H1 (cell line): ENCODE results near the gene TMEM164. TPM values are rescaled to one million over a fixed set of nuclear protein-coding genes. Genes with fewer than 3 reads are reported as not detected.

Experiments
- CTCF ChIA-PET: fragments of 300-600 bp; sonication (Branson Sonifier 250); formaldehyde crosslinking; loops from one replicate; lab custom pipeline; 2021; ENCODE audit not compliant: partially characterized antibody; lab: Charles Lee
- POLR2A ChIA-PET: fragments of 300-600 bp; sonication (Branson Sonifier 250); formaldehyde crosslinking; loops from one replicate; lab custom pipeline; 2021; ENCODE audit warnings: inconsistent platforms; ENCODE audit not compliant: partially characterized antibody; lab: Charles Lee
- DNase-seq, 2 experiments: peaks; one replicate each; pipeline versions ENCODE4 v3.0.0 to v3.0.0-alpha.2; 2010 to 2022; ENCODE audit warnings: low spot score in 2 of 2, low read depth in 1 of 2, mixed read lengths in 1 of 2
- FAIRE-seq: peaks from 2 replicates; lab custom pipeline; 2011; peaks lifted over from hg19 to GRCh38; lab: Jason Lieb, UNC
- H2AFZ ChIP-seq: 2 replicates; pipeline ENCODE4 v1.8.1; 2012; ENCODE audit warnings: low read length, inconsistent platforms
- H2AK5ac ChIP-seq: 2 replicates; pipeline ENCODE4 v1.6.1; 2013; ENCODE audit warnings: low read depth, low read length
- H2BK120ac ChIP-seq: replicated peaks from 2 replicates; pipeline ENCODE3; 2013; ENCODE audit warnings: low read depth, low read length, inconsistent platforms
- H2BK12ac ChIP-seq: 2 replicates; pipeline ENCODE4 v1.6.1; 2013; ENCODE audit warnings: low read depth, low read length
- H2BK15ac ChIP-seq: 2 replicates; pipeline ENCODE4 v1.6.1; 2013; ENCODE audit warnings: low read length
- H2BK20ac ChIP-seq: 2 replicates; pipeline ENCODE4 v1.6.1; 2013; ENCODE audit warnings: low read length
- H2BK5ac ChIP-seq: 2 replicates; pipeline ENCODE4 v1.6.1; 2013; ENCODE audit warnings: low read depth, low read length
- H3K14ac ChIP-seq: 2 replicates; pipeline ENCODE4 v1.6.1; 2013; ENCODE audit warnings: inconsistent platforms; ENCODE audit not compliant: insufficient read length
- H3K18ac ChIP-seq: 2 replicates; pipeline ENCODE4 v1.6.1; 2013; ENCODE audit warnings: low read length; ENCODE audit errors: extremely low read depth
- H3K23ac ChIP-seq: 2 replicates; pipeline ENCODE4 v1.6.1; 2013; ENCODE audit warnings: inconsistent platforms; ENCODE audit not compliant: insufficient read length
- H3K23me2 ChIP-seq: 2 replicates; pipeline ENCODE4 v1.6.1; 2013; ENCODE audit warnings: low read depth, low read length
- H3K27ac ChIP-seq: 2 replicates; pipeline ENCODE4 v1.6.1; 2011; ENCODE audit warnings: low read depth, low read length, inconsistent platforms
- H3K27me3 ChIP-seq, 4 experiments: replicated peaks in 1 of 4; 1 replicate in 1 of 4; 2 replicates in 3 of 4; pipeline versions ENCODE4 v1.6.1 to v1.8.1; 2011 to 2013; ENCODE audit warnings: low read length in 3 of 4, mild to moderate bottlenecking in 3 of 4, inconsistent platforms in 2 of 4, mixed read lengths in 2 of 4, moderate library complexity in 1 of 4; ENCODE audit not compliant: control insufficient read depth in 3 of 4, insufficient read depth in 3 of 4; ENCODE audit errors: extremely low read depth in 1 of 4
- H3K36me3 ChIP-seq, 4 experiments: 2 replicates each; pipeline versions ENCODE4 v1.6.1 to v1.8.1; 2011 to 2013; ENCODE audit warnings: mild to moderate bottlenecking in 4 of 4, low read length in 3 of 4, moderate library complexity in 2 of 4, control low read depth in 1 of 4, inconsistent platforms in 1 of 4; ENCODE audit not compliant: insufficient read depth in 4 of 4, control insufficient read depth in 2 of 4
- H3K4ac ChIP-seq: replicated peaks from 2 replicates; pipeline ENCODE3; 2013; ENCODE audit warnings: low read length, low read depth, mixed read lengths, inconsistent platforms; ENCODE audit not compliant: insufficient read length
- H3K4me1 ChIP-seq, 4 experiments: replicated peaks in 1 of 4; 1 replicate in 1 of 4; 2 replicates in 3 of 4; pipeline versions ENCODE4 v1.6.1 to v1.8.1; 2011 to 2013; ENCODE audit warnings: low read length in 3 of 4, inconsistent platforms in 2 of 4, mixed read lengths in 1 of 4; ENCODE audit not compliant: insufficient read depth in 4 of 4, control insufficient read depth in 3 of 4
- H3K4me2 ChIP-seq, 2 experiments: 2 replicates each; pipeline versions ENCODE4 v1.6.1 to v1.8.1; 2011 to 2013; ENCODE audit warnings: low read depth in 2 of 2, low read length in 2 of 2, control low read depth in 1 of 2, inconsistent platforms in 1 of 2, mild to moderate bottlenecking in 1 of 2; ENCODE audit not compliant: insufficient read depth in 1 of 2
- H3K4me3 ChIP-seq, 4 experiments: fragments of 200-600, 300-600 bp in 1 of 4; sonication (generic), shearing (Covaris generic), sonication (Bioruptor Twin) in 1 of 4; 2 replicates each; pipeline versions ENCODE4 v1.5.1 to v1.8.1; 2011 to 2016; ENCODE audit warnings: low read length in 4 of 4, low read depth in 3 of 4, control low read depth in 2 of 4, inconsistent platforms in 2 of 4, mild to moderate bottlenecking in 2 of 4, mixed read lengths in 1 of 4, moderate library complexity in 1 of 4; ENCODE audit not compliant: insufficient read depth in 2 of 4; ENCODE audit errors: extremely low read depth in 1 of 4
- H3K56ac ChIP-seq: replicated peaks from 2 replicates; pipeline ENCODE3; 2013; ENCODE audit warnings: low read depth, mild to moderate bottlenecking, mixed read lengths, low read length, inconsistent platforms; ENCODE audit not compliant: insufficient read length
- H3K79me1 ChIP-seq: 2 replicates; pipeline ENCODE4 v1.6.1; 2013; ENCODE audit warnings: low read depth, low read length, control low read depth
- H3K79me2 ChIP-seq, 2 experiments: 2 replicates each; pipeline versions ENCODE4 v1.6.1 to v1.8.1; 2012 to 2013; ENCODE audit warnings: low read length in 2 of 2, mild to moderate bottlenecking in 2 of 2, inconsistent platforms in 1 of 2; ENCODE audit not compliant: insufficient read depth in 2 of 2, control insufficient read depth in 1 of 2
- H3K9ac ChIP-seq, 4 experiments: replicated peaks in 1 of 4; 1 replicate in 1 of 4; 2 replicates in 3 of 4; pipeline versions ENCODE4 v1.6.1 to v1.8.1; 2011 to 2013; ENCODE audit warnings: low read depth in 3 of 4, low read length in 3 of 4, control low read depth in 2 of 4, mild to moderate bottlenecking in 2 of 4, moderate library complexity in 2 of 4, inconsistent platforms in 1 of 4; ENCODE audit errors: extremely low read depth in 1 of 4
- H3K9me3 ChIP-seq, 2 experiments: 2 replicates each; pipeline versions ENCODE4 v1.6.1 to v1.8.1; 2012 to 2013; ENCODE audit warnings: mild to moderate bottlenecking in 2 of 2, moderate library complexity in 2 of 2, control low read depth in 1 of 2, inconsistent platforms in 1 of 2, low read depth in 1 of 2, low read length in 1 of 2, mixed read lengths in 1 of 2; ENCODE audit not compliant: insufficient read depth in 2 of 2
- H4K20me1 ChIP-seq, 2 experiments: replicated peaks in 1 of 2; 2 replicates each; pipeline versions ENCODE3 to v1.8.1; 2011 to 2013; ENCODE audit warnings: inconsistent platforms in 2 of 2, low read length in 2 of 2, mild to moderate bottlenecking in 1 of 2; ENCODE audit not compliant: insufficient read depth in 2 of 2, control insufficient read depth in 1 of 2
- H4K5ac ChIP-seq: 2 replicates; pipeline ENCODE4 v1.6.1; 2013; ENCODE audit warnings: low read length, low read depth, mixed read lengths, inconsistent platforms; ENCODE audit not compliant: insufficient read length
- H4K8ac ChIP-seq: 2 replicates; pipeline ENCODE4 v1.8.0; 2013; ENCODE audit warnings: mild to moderate bottlenecking, moderate library complexity, low read length, inconsistent platforms; ENCODE audit not compliant: insufficient read depth; ENCODE audit errors: extremely low read depth
- H4K91ac ChIP-seq: replicated peaks from 2 replicates; pipeline ENCODE3; 2013; ENCODE audit warnings: low read length, mixed read lengths, inconsistent platforms; ENCODE audit not compliant: insufficient read length
- BACH1 ChIP-seq: IDR thresholded peaks from 2 replicates; pipeline ENCODE4 v1.6.1; 2012; ENCODE audit warnings: low read length, improper control_type of control experiment
- CBX8 ChIP-seq: fragments of 300-800, 300-1000 bp; sonication (generic); IDR thresholded peaks from 2 replicates; pipeline ENCODE4 v1.7.1; 2016; ENCODE audit warnings: low read depth, low read length, borderline replicate concordance
- CHD2 ChIP-seq: IDR thresholded peaks from 2 replicates; pipeline ENCODE4 v1.6.1; 2012; ENCODE audit warnings: low read length, improper control_type of control experiment
- CREB1 ChIP-seq: IDR thresholded peaks from 2 replicates; pipeline ENCODE4 v1.6.1; 2012; ENCODE audit warnings: inconsistent platforms
- EP300 ChIP-seq, 2 experiments: IDR thresholded peaks; 1 replicate in 1 of 2; 2 replicates in 1 of 2; pipeline ENCODE4 v1.6.1; 2011 to 2012; ENCODE audit warnings: low read depth in 2 of 2, low read length in 2 of 2, mild to moderate bottlenecking in 2 of 2, borderline replicate concordance in 1 of 2, inconsistent platforms in 1 of 2, moderate library complexity in 1 of 2
- MAX ChIP-seq: IDR thresholded peaks from 2 replicates; pipeline ENCODE4 v1.6.1; 2012; ENCODE audit warnings: inconsistent platforms
- SRF ChIP-seq: IDR thresholded peaks from 2 replicates; pipeline ENCODE4 v1.6.1; 2011; ENCODE audit warnings: mild to moderate bottlenecking, low read depth, low read length, moderate library complexity
- polyA plus RNA-seq, 7 experiments: library from polyadenylated mRNA; depleted of rRNA in 3 of 7; stranded (reverse) in 5 of 7; unstranded in 2 of 7; fragments of >200 nt in 5 of 7; fragments of 200-250 nt in 2 of 7; gene quantifications; 1 replicate in 5 of 7; 2 replicates in 1 of 7; 4 replicates in 1 of 7; pipeline versions ENCODE4 v1.2.1 to v1.2.3, GENCODE V29; 2011 to 2013; ENCODE audit warnings: missing spikeins in 2 of 7, mixed read lengths in 2 of 7
- total RNA-seq: library from RNA; stranded (reverse); fragmentation: NEBNext Ultra II Directional; extraction: Animal tissue kit (Norgen Biotek cat#: 25700); gene quantifications from 2 replicates; pipeline ENCODE4 v1.2.1, GENCODE V29; 2021

The TMEM164 gene
- total and polyA plus RNA-seq, 2 of the 8 experiments (the other 6 are each of a cell fraction or from before 2014, with no cell fraction given): 7.3 to 14.8 TPM

GRCh38 chrX:110097920-110098319 is 95.0 kb downstream of the TMEM164 start:
- Histone ChIP-seq H3K56ac (no peak overlapping the region), H3K27ac (no peak overlapping the region), H3K36me3 (no peaks in the 10 kb centered on the region), H4K8ac (no peak overlapping the region), H2AFZ (no peak overlapping the region), H3K4me1 (no peaks in the 10 kb centered on the region), H2BK15ac (no peak overlapping the region), H2BK12ac (no peak overlapping the region), H3K9me3 (no peaks in the 10 kb centered on the region), H3K23me2 (no peaks in the 10 kb centered on the region), H3K14ac (no peak overlapping the region), H3K79me1 (no peaks in the 10 kb centered on the region), H4K5ac (no peak overlapping the region), H2AK5ac (no peak overlapping the region), H4K91ac (no peak overlapping the region), H2BK20ac (no peak overlapping the region), H2BK120ac (no peak overlapping the region), H3K79me2 (no peaks in the 10 kb centered on the region), H3K23ac (no peak overlapping the region), H3K4me3 (no peak overlapping the region), H3K4me2 (no peak overlapping the region), H3K9ac (no peak overlapping the region), H3K18ac (no peak overlapping the region), H3K4ac (no peak overlapping the region), H2BK5ac (no peak overlapping the region), H4K20me1 (no peaks in the 10 kb centered on the region), H3K27me3 (no peaks in the 10 kb centered on the region)
- CTCF ChIA-PET: no interaction called here
- TF ChIP-seq CREB1: no peak
- no peak for TF ChIP-seq MAX
- no peak for TF ChIP-seq CHD2
- no peak for TF ChIP-seq BACH1
- TF ChIP-seq CBX8: no peak
- TF ChIP-seq SRF: no peak
- TF ChIP-seq EP300 (IDR thresholded peaks at IDR 0.05; ENCODE audit: borderline replicate concordance in 1 of 2, low read depth in 2 of 2, low read length in 2 of 2): no peak
- POLR2A ChIA-PET: no interaction called here
- FAIRE-seq (no peak), DNase-seq (no peak)
